ENCODE measurements around the gene GPN1. TPM values are rescaled to one million over a fixed set of nuclear protein-coding genes. Genes with fewer than 3 reads are reported as not detected.
"Not testable (repeated sequence)": the region's sequence is repeated elsewhere in the genome, so short reads cannot be mapped to it uniquely, and the experiment has no call there.

GPN1 gene
- total RNA-seq, 1 experiment from 2014 or later: 47.2 TPM

- DNase-seq (ENCODE audit: low read depth): peak; percentile 90
- in situ Hi-C loops (cut with HindIII; ENCODE audit: low pct_unique_long_range_greater_than_20kb, low sequenced_read_pairs): loop anchor here (5.0 kb wide), 1 partner anchor 36 kb away; no protein-coding TSS in a partner anchor
Observed at GRCh38 chr2:27622921-27623384, 5.9 kb upstream of the GPN1 start.

GRCh38 chr2:27624943-27625342 is 3.9 kb upstream of the GPN1 start:
- DNase-seq (ENCODE audit: low read depth): no peak
- in situ Hi-C loops (cut with HindIII; ENCODE audit: low pct_unique_long_range_greater_than_20kb, low sequenced_read_pairs): loop anchor here (5.0 kb wide), 1 partner anchor 38 kb away; no protein-coding TSS in a partner anchor

- DNase-seq (ENCODE audit: low read depth); in situ Hi-C loops (cut with HindIII; ENCODE audit: low pct_unique_long_range_greater_than_20kb, low sequenced_read_pairs): not testable (repeated sequence)
Observed at GRCh38 chr2:27626323-27626722, 2.5 kb upstream of the GPN1 start.

- in situ Hi-C loops (cut with HindIII; ENCODE audit: low pct_unique_long_range_greater_than_20kb, low sequenced_read_pairs): not testable (repeated sequence)
Observed at GRCh38 chr2:27626921-27627320, 1.9 kb upstream of the GPN1 start.

GRCh38 chr2:27627963-27628766 is 685 bp upstream of the GPN1 start:
- DNase-seq (ENCODE audit: low read depth): peak; percentile 83
- in situ Hi-C loops (cut with HindIII; ENCODE audit: low pct_unique_long_range_greater_than_20kb, low sequenced_read_pairs): no loop called here

More at GRCh38 chr2:27626921-27627320, 1.9 kb upstream of the GPN1 start:
- DNase-seq (ENCODE audit: low read depth): not testable (repeated sequence)

GRCh38 chr2:27630257-27630656 is 1.4 kb downstream of the GPN1 start:
- in situ Hi-C loops (cut with HindIII; ENCODE audit: low pct_unique_long_range_greater_than_20kb, low sequenced_read_pairs); DNase-seq (ENCODE audit: low read depth): not testable (repeated sequence)

GRCh38 chr2:27634291-27634690 is 5.4 kb downstream of the GPN1 start:
- in situ Hi-C loops (cut with HindIII; ENCODE audit: low pct_unique_long_range_greater_than_20kb, low sequenced_read_pairs): no loop called here
- DNase-seq (ENCODE audit: low read depth): no peak

- DNase-seq (ENCODE audit: low read depth): no peak
- in situ Hi-C loops (cut with HindIII; ENCODE audit: low pct_unique_long_range_greater_than_20kb, low sequenced_read_pairs): no loop called here
Observed at GRCh38 chr2:27636766-27637165, 7.9 kb downstream of the GPN1 start.

GRCh38 chr2:27638037-27638637 is 9.3 kb downstream of the GPN1 start:
- in situ Hi-C loops (cut with HindIII; ENCODE audit: low pct_unique_long_range_greater_than_20kb, low sequenced_read_pairs): no loop called here
- DNase-seq (ENCODE audit: low read depth): no peak

- in situ Hi-C loops (cut with HindIII; ENCODE audit: low pct_unique_long_range_greater_than_20kb, low sequenced_read_pairs): no loop called here
Observed at GRCh38 chr2:27638709-27639108, 9.9 kb downstream of the GPN1 start.

GRCh38 chr2:27640722-27641245 is 11.9 kb downstream of the GPN1 start:
- in situ Hi-C loops (cut with HindIII; ENCODE audit: low pct_unique_long_range_greater_than_20kb, low sequenced_read_pairs): no loop called here
- no peak for DNase-seq (ENCODE audit: low read depth)

More at GRCh38 chr2:27638709-27639108, 9.9 kb downstream of the GPN1 start:
- DNase-seq (ENCODE audit: low read depth): no peak

- DNase-seq (ENCODE audit: low read depth): no peak
- in situ Hi-C loops (cut with HindIII; ENCODE audit: low pct_unique_long_range_greater_than_20kb, low sequenced_read_pairs): no loop called here
Observed at GRCh38 chr2:27645197-27645596, 16.3 kb downstream of the GPN1 start.

GRCh38 chr2:27647289-27647688 is 18.4 kb downstream of the GPN1 start:
- DNase-seq (ENCODE audit: low read depth): no peak
- in situ Hi-C loops (cut with HindIII; ENCODE audit: low pct_unique_long_range_greater_than_20kb, low sequenced_read_pairs): no loop called here

- in situ Hi-C loops (cut with HindIII; ENCODE audit: low pct_unique_long_range_greater_than_20kb, low sequenced_read_pairs): no loop called here
- no peak for DNase-seq (ENCODE audit: low read depth)
Observed at GRCh38 chr2:27647737-27648136, 18.9 kb downstream of the GPN1 start.

- DNase-seq (ENCODE audit: low read depth): no peak
- in situ Hi-C loops (cut with HindIII; ENCODE audit: low pct_unique_long_range_greater_than_20kb, low sequenced_read_pairs): no loop called here
Observed at GRCh38 chr2:27651056-27651455, 22.2 kb downstream of the GPN1 start.

GRCh38 chr2:27652341-27652740 is 23.5 kb downstream of the GPN1 start:
- in situ Hi-C loops (cut with HindIII; ENCODE audit: low pct_unique_long_range_greater_than_20kb, low sequenced_read_pairs): no loop called here
- no peak for DNase-seq (ENCODE audit: low read depth)

GRCh38 chr2:27652790-27653189 is 23.9 kb downstream of the GPN1 start:
- DNase-seq (ENCODE audit: low read depth): peak; percentile 12
- in situ Hi-C loops (cut with HindIII; ENCODE audit: low pct_unique_long_range_greater_than_20kb, low sequenced_read_pairs): no loop called here

- in situ Hi-C loops (cut with HindIII; ENCODE audit: low pct_unique_long_range_greater_than_20kb, low sequenced_read_pairs): no loop called here
- peak; percentile 56 for DNase-seq (ENCODE audit: low read depth)
Observed at GRCh38 chr2:27653397-27653796, 24.5 kb downstream of the GPN1 start.
